IPS-18c (cell line): Measurements from ENCODE around the gene TSPAN3.

ENCODE experiments used
- H3K4me3 ChIP-seq: 2 replicates; pipeline ENCODE4 v1.7.0; 2013; ENCODE audit warnings: low read depth, mild to moderate bottlenecking, low read length, moderate library complexity; ENCODE audit not compliant: insufficient read depth
- H3K9me3 ChIP-seq: one replicate; pipeline ENCODE4 v1.6.1; 2013; ENCODE audit warnings: mild to moderate bottlenecking, low read length, moderate library complexity; ENCODE audit not compliant: control insufficient read depth, insufficient read depth

Gene TSPAN3

DNA sequence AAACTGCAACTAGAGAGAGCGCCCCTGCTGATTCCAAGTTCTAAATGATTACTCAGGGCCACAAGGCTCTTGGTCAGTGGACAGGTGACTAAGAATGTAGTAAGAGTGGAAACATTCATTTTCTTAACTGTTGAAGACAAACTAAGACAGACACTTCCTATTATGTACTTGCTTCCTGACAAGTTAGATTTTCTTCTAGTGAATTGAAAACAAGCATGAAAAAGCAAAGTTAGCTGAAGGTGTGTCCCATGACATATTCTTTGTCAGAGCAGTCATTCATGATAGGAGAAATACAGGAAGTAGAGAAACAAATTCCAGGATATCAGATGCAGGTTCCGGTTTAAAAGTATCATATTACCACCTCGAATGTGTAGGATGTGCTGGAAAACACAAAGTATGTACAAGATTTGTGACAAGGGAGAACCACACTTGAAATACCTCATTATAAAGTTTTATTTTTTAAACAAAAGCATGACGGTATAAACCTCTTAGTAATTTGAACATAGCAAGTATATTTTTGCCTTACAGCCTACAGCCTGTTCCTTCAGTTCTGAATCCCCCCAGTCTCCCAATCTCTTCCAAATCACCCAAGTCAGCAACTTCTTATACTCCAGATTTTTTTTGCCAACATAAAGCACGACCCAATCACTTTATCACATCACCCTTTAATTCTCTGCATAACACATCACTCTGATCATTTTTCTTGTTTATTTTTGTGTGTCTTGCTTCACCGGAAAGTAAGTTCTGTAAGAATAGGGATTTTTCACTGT lies 6.2 kb downstream of the TSPAN3 start:
- no peaks in the 10 kb centered on the region for H3K9me3 ChIP-seq
- H3K4me3 ChIP-seq, result no peak overlapping the region

GRCh38 chr15:77064063-77064462 lies 6.8 kb downstream of the TSPAN3 start:
- Histone ChIP-seq H3K9me3 (no peaks in the 10 kb centered on the region), H3K4me3 (no peak overlapping the region)

- Histone ChIP-seq H3K4me3 (no peak overlapping the region), H3K9me3 (no peaks in the 10 kb centered on the region)
These were observed 7.7 kb downstream of the TSPAN3 start for GRCh38 chr15:77063249-77063648.

DNA sequence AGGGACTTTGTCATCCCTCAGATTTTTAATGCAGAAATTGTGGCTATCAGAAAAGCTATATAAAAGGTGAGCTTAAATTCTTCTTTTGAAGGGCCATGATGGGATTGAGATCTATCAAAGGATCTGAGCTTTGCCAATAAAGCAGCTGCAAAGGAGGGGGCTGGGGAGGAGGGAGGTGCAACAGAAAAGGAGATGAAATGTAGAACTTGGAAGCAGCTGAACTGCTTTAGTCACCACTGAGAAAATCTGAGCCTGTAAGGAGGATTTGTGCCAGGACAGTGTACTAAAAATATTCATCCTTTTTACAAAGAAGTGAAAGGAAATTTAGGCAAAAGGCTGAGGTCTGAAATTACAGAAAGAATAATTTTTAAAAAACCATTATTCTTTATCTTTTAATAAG lies 10.4 kb downstream of the TSPAN3 start:
- Histone ChIP-seq H3K4me3 (no peak overlapping the region), H3K9me3 (no peaks in the 10 kb centered on the region)

DNA sequence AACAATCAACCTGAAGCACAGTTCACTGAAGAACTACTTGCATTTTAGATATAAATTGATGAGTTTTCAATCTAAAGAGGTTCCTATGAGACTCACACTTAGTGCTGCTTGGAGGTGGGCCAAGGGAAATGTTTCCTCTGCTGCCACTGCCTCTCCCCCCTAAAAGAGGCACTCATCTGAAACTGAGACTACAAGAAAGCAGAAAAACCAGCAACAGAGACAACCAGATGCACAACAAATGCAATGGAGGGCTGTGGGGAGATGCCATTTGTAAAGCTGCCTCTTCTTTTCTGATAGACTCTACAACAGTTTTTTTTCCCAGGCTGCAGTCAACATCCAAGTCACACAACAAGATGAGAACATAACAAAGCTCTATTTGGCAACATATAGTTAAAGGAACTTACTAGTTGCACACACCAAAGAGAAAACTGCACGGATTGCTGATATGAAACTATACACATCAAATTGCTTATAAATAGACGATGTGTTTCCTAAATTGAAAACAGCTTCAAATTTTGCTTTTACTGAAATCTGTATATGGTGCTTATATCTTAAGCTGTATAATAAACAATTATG lies 11.0 kb downstream of the TSPAN3 start:
- H3K4me3 ChIP-seq, result no peak overlapping the region
- H3K9me3 ChIP-seq, result no peaks in the 10 kb centered on the region

DNA sequence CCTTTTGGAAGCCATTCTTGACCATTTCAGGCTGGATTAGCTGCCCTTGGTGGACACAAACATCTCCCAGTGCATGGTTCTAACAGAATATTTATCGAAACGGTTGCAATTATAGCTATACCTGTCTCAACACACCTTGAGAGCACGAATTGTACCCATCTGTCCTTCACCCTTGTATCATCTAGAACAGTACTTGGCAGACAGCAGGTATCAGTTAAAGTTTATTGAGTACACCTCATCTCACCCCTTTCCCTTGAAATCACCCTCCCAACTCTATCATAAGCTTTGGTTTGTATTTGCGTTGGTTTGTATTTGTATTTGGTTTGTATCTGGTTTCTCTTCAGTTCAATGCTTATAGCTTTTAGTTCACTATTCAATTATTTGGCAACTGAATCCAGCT lies 12.4 kb downstream of the TSPAN3 start:
- no peaks in the 10 kb centered on the region for H3K9me3 ChIP-seq
- no peak overlapping the region for H3K4me3 ChIP-seq

DNA sequence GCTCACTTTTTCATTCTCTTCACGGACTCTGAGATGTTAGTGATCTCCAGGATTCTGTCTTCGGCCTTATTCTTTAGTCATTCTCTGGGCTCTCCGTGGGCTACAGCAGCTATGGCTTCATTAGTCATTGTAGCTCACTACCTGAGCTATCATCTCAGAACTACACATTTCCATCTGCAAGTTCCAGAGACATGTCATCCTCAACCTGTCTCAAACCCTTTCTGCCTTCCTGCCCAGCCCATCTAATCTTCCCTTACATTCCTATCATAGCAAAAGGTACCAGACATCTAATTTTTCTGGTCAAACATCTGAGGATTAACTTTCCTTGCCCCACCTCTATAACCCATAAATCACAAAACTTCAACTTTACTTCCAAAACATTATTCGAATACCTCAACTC lies 13.2 kb downstream of the TSPAN3 start:
- no peak overlapping the region for H3K4me3 ChIP-seq
- no peaks in the 10 kb centered on the region for H3K9me3 ChIP-seq

DNA sequence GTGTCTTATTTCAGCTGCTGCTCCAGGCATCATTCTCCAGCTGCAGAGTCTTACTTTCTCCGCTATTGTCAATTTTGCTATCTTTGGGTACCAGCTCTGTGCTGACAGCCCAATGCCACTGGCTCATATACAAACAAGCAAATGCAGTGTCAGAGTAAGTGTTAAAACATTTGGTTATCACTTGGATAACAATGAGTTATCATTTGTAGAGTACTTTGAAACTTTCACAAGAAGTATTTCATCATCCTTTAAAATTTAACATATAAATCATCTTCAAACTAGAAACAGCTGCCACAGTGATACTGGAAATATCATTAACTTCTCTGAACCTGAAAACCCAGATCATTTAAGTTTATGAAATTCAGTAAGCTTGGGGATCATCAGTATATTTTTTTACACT lies 13.8 kb downstream of the TSPAN3 start:
- Histone ChIP-seq H3K4me3 (no peak overlapping the region), H3K9me3 (no peaks in the 10 kb centered on the region)

DNA sequence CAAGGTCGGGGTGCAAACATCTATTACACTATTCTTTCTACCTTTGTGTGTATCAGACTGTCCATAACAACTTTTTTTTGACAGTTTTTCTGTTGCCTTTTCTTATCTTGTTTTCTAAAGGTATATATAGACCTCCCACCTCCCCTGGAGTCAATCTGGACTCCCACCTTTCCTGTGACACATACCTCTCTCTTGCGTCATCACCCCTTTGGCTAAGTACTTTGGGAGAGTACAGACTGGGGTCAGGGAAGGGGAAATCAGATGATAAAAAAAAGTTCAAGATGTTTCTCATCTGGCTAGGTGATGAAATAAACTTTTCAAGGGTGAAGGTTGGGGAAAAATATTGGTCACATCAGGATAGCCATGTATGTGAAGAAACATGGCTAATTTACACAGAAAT lies 17.2 kb downstream of the TSPAN3 start:
- Histone ChIP-seq H3K9me3 (no peaks in the 10 kb centered on the region), H3K4me3 (no peak overlapping the region)

DNA sequence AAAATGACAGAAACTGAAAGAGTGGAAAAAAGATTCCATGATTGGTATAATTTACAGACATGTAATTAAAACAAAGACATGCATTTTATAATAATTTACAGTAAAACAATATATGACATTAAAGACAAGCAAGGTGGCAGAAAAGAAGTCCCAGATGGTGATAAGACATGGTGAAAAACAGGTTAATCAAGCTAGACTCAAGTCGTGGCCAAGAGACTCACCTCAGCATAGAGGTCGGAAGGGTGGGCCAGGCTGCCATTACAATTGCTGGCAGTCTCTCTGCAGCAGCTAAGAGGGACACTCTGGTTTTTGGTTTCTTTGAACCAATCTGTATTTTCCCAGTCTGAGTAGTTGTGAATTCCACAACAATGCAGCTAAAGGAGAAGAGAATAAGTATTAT lies 18.4 kb downstream of the TSPAN3 start:
- H3K4me3 ChIP-seq, result no peak overlapping the region

GRCh38 chr15:77048135-77048876 lies 22.6 kb downstream of the TSPAN3 start:
- no peak overlapping the region for H3K4me3 ChIP-seq
- no peaks in the 10 kb centered on the region for H3K9me3 ChIP-seq

More for the DNA sequence above, 18.4 kb downstream of the TSPAN3 start:
- H3K9me3 ChIP-seq, result no peaks in the 10 kb centered on the region

DNA sequence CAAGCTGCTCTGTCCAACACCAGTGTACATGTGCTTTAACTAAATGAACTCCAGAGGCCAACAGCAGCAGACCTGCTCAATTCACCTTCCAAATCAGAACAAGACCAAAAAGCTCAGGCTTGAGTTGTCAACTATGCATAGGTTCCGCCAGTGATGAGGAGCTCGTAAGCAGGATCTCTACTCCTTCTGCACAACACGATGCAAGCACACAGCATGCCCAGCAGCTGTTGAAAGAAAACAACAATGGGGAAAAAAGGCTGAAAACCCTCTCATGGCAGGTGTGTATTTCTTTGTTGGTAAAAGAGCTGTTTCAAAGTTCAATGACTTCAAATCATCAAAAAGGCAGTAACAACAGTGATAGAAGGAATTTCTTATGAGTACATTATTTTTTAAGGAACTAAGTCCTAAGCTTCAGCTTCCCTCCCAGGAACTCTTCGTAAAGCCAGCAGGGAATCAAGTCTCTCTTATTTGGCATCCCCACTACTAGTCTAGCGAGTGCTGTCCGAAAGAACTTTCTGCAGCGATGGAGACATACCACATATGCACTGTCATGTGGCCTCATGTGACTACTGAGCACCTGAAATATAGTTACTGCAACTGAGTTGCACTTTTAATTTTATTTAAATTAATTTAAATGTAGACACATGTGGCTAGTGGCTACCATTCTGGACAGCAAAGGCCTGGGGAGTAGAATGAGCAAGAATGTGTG lies 24.1 kb downstream of the TSPAN3 start:
- no peak overlapping the region for H3K4me3 ChIP-seq
- H3K9me3 ChIP-seq, result no peaks in the 10 kb centered on the region

- H3K9me3 ChIP-seq, result no peaks in the 10 kb centered on the region
- no peak overlapping the region for H3K4me3 ChIP-seq
These were observed 24.9 kb downstream of the TSPAN3 start for GRCh38 chr15:77045985-77046384.

DNA sequence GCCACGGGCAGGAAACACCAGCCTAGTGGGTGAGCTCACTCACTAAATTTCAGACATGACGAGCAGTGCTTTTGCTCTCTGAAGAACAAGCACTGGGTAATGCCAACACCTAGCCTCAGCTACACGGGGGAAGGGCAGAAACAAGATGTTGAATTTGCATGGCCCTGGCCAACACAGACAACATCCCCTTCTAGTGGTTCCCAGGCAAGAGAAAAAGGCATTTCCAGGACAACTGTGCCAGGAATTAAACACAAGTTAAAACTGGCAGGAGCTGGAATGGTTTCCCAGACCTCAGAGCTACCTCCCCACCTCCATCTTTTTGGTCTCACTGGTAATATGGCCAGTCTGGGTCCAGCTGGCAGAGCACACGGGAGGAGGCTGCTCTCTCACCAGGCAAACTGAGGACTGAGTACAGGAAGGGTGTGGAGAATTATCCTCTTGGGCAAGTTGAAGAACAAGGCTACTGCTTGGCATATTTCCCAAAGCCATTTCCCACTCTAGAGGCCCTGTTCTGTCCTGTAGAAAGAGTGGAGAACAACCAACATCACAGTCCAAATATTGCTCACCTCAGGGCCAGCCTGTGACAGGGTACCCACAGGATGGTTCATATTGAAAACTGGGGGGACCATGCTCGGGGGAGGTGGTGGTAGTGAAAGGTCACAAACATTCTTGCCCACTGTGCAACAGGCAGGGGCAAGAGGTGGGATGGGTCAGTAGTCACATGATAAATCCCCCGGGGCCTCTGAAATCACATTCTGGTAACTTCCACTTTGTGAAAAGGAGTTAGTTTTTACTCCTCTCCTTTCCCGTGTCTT lies 26.5 kb downstream of the TSPAN3 start:
- no peak overlapping the region for H3K4me3 ChIP-seq
- no peaks in the 10 kb centered on the region for H3K9me3 ChIP-seq

DNA sequence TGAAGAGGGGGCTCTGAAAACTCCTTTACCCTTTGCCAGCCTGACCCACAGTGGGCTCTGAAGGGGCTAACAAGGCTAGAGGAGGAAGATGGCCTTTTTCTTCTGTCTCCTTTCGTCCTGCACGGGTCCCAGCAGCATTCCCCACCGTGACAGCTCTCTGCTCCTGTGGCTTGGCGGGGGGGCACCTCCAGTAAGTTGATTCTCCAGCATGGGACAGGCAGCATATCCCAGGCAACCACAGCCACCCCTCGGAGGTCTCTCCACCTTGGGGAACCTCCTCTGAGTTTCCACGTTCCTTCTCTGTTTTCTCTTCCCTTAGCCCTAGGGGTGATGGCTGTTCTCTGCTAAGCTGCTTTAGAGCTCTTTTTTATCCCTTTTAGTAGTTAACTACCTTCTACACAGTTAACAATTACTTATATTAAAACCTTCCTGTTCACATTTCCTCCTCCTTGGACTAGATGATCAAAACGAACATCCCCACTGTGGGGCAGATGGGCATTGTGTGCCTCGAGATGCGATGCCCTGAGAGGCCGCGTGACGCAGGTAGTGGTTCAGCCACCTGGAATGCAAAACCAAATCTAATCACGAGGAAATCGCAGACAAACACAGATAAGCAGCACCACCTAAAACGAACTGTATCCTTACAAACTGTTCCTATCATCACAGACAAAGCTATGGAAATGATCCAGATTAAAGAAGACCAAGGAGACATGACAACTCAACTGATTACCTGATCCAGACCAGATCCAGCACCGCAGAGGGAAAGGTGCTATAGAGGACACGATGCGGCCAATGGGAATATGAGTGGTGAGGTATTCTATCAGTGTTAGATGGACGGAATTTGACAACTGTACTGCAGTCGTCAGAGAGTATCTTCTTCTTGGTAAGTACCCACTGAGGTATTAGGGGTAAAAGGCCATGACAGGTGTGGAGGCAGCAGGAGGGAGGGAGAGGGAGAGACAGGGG lies 27.7 kb downstream of the TSPAN3 start:
- H3K9me3 ChIP-seq, result no peaks in the 10 kb centered on the region

More for the DNA sequence above, 27.7 kb downstream of the TSPAN3 start:
- no peak overlapping the region for H3K4me3 ChIP-seq
